Esophagus squamous epithelium (tissue), 4 donors: ENCODE data around the gene ALCAM.

Experiments used
- POLR2A ChIP-seq, 4 donors: fragments of 450-650 bp; IDR thresholded peaks; one replicate each; pipeline ENCODE4 v1.6.1; 2017; ENCODE audit warnings: antibody characterized with exemption in 4 of 4, mild to moderate bottlenecking in 4 of 4, moderate library complexity in 3 of 4
- TF ChIP-seq, protein P1 (sequence below), 6 experiments: fragments of 450-650 bp in 4 of 6; fragments of 200-600 bp in 2 of 6; sonication (generic) in 2 of 6; IDR thresholded peaks; one replicate each; pipeline ENCODE4 v1.5.1; 2016 to 2019; ENCODE audit warnings: antibody characterized with exemption in 6 of 6, mild to moderate bottlenecking in 4 of 6, moderate library complexity in 4 of 6

DNA sequence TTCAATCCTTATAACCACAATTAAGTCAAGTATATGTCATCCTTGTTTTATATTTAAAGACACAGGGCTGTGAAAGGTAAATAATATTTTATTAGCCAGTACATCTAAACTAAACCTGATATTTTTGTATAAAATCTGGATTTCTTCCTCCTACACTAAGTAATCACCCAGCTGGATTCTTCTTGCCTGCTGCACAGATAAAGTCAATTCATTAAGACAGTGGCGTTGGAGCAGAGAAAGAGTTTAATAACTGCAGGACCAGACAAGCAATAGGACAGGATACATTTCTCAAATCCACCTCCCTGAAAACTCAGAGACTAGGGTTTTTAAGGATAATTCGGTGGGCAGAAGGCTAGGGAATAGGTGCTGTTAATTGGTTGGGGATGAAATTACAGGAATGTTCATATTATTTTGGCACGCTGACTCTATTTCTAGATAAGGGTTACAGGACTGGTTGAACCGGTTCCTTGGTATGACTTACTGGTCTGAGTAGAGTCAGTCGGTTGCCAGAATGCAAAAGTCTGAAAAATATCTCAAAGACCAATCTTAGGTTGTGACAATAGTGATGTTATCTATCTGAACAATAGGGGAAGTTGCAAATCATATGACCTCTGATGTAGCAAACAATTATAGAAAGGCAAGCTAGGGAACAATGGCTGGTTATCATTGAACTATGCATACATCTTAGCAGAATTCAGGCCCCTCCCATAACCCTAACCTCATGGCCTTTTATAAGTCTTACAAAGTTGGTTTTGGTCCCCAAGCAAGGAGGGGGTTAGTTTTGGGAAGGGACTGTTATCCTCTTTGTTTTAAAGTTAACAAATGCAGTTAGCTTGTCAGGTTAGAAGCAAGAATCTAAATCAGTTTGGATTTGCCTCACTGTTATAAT is 244.8 kb downstream of the ALCAM start:
- TF ChIP-seq, protein P1, sequence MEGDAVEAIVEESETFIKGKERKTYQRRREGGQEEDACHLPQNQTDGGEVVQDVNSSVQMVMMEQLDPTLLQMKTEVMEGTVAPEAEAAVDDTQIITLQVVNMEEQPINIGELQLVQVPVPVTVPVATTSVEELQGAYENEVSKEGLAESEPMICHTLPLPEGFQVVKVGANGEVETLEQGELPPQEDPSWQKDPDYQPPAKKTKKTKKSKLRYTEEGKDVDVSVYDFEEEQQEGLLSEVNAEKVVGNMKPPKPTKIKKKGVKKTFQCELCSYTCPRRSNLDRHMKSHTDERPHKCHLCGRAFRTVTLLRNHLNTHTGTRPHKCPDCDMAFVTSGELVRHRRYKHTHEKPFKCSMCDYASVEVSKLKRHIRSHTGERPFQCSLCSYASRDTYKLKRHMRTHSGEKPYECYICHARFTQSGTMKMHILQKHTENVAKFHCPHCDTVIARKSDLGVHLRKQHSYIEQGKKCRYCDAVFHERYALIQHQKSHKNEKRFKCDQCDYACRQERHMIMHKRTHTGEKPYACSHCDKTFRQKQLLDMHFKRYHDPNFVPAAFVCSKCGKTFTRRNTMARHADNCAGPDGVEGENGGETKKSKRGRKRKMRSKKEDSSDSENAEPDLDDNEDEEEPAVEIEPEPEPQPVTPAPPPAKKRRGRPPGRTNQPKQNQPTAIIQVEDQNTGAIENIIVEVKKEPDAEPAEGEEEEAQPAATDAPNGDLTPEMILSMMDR (IDR thresholded peaks at IDR 0.05) = no peak
- no peak for TF ChIP-seq POLR2A (IDR thresholded peaks at IDR 0.05)
